Urinary bladder (tissue), 4 donors: ENCODE data around the gene SORBS1. TPM values are rescaled to one million over a fixed set of nuclear protein-coding genes. Genes with fewer than 3 reads are reported as not detected.

ENCODE experiments used
- DNase-seq: peaks from one replicate; pipeline ENCODE4 v3.0.0-alpha.2; 2015; ENCODE audit errors: extremely low spot score
- H3K27ac ChIP-seq: one replicate; pipeline ENCODE4 v1.5.1; 2013; ENCODE audit warnings: low read depth, mild to moderate bottlenecking, moderate library complexity
- H3K36me3 ChIP-seq: one replicate; pipeline ENCODE4 v1.6.1; 2013; ENCODE audit warnings: mild to moderate bottlenecking, moderate library complexity; ENCODE audit not compliant: insufficient read depth
- H3K4me1 ChIP-seq: one replicate; pipeline ENCODE4 v1.6.1; 2013; ENCODE audit warnings: mild to moderate bottlenecking, moderate library complexity; ENCODE audit not compliant: insufficient read depth
- H3K4me3 ChIP-seq: one replicate; pipeline ENCODE4 v1.5.1; 2013; ENCODE audit warnings: low read depth, low read length
- WGBS: extraction: QIAGEN DNeasy Blood & Tissue Kit; methylation state at CpG from one replicate; pipeline ENCODE4 v1.1.7; 2013; 5-methylcytosine and 5-hydroxymethylcytosine counted together
- polyA plus RNA-seq: library from polyadenylated mRNA; stranded (reverse); fragments of 200-250 nt; gene quantifications from one replicate; pipeline ENCODE4 v1.2.3, GENCODE V29; 2013
- total RNA-seq: library from RNA; depleted of rRNA; stranded (reverse); fragments of >200 nt; gene quantifications from one replicate; pipeline ENCODE4 v1.2.3, GENCODE V29; 2014
- donor health status: healthy with polysubstance abuse.
- donor health status: healthy.

The SORBS1 gene
- total and polyA plus RNA-seq, 2 donors = 297 to 697 TPM

DNA sequence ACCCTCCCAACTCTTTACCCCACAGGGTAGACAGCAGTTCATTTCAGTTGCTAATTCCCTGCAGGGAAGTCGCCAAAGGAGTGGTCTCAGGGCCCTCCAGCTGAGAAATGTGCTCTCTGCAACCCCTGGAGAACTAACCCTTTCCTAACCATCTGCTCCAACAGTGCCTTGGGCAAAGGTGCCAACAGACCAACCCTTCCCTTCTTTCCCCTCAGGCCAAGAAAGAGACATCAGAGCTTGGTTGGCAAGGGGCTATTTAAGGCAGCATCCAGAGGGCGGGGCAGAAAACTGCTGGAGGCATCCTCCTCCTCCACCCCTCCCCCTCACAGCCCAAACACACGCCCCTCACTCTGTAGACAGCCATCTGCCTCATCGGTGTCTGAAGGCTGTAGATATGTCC lies 1.7 kb downstream of the SORBS1 start:
- Histone ChIP-seq H3K36me3 (no peaks in the 10 kb centered on the region), H3K4me1 (no peaks in the 10 kb centered on the region), H3K27ac (peak overlapping the region; percentile 35), H3K4me3 (peak overlapping the region; percentile 84)
- DNase-seq = no peak
- 28% methylated on average over 4 of the region's 4 CpGs for WGBS

DNA sequence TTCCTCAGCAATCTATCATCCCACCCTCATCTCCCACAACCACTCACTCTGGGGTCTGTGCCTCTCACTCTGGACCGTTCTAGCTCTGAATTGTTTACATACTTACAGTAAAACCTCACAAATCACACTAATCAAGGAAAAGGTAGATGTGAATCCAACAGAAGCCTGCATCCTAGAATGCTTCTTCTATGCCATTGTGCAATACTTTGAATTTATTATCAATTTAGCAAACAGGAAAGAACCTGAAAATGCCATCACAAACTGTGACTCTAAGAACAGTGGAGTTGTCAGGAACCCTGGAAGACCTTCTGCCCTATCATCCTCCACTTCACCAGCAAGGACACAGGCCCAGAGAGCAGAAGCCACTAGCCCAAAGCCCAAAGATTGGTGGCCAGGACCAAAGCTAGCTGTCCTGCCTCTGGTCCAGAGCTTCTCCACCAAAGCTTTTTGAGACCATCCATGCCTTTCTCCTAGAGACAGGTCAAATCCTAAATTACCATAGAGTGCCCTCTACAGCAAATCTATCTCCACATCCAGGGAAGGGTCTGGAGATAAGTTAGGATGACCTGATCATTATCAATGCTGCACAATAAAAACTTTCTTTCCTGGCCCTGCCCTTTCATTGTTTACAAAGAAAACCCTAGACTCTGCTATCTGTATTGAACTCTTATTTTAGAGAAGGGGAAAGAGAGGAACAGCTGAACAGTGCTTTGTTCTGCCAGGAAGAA lies 2.4 kb downstream of the SORBS1 start:
- WGBS = 30% methylated on average over 1 of the region's 1 CpG
- Histone ChIP-seq H3K36me3 (no peaks in the 10 kb centered on the region), H3K4me3 (peak overlapping the region; percentile 84), H3K27ac (no peak overlapping the region), H3K4me1 (no peaks in the 10 kb centered on the region)
- no peak for DNase-seq

DNA sequence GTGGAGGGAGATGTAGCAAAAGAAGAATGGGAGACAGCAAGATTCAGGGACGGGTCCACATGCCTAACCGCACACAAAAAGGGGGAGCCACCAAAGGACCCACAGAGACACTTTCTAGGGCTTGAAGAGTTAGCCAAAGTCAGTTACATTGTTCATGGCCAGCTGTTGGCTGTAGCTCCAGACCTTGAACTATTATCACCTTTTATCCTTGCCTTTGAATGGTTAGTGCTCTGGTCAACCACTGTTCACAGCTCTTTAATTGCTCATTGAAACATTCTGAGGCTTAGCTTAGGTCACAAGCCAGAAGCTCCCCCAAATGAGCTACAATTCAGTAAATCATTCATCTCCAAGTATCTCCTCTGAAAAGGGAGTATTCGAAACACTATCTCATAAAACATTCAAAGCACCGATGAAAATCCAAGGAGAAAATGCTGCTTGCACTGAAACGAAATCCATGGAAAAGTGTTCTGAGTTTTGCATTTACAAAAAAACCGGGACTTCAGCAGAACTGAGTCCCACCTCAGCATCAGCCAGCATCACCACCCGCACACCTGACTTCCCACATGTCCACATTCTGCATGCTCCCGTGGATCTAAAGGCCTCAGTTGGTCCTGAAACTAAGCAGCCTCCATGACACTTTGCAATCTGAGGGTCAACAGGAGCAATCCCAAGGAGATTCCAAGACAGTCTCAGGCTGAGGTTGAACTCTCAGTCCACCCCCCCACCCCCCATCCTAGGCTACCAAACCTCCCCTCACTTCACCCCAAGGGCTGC lies 4.0 kb downstream of the SORBS1 start:
- Histone ChIP-seq H3K27ac (no peak overlapping the region), H3K4me3 (no peak overlapping the region), H3K4me1 (no peaks in the 10 kb centered on the region), H3K36me3 (no peaks in the 10 kb centered on the region)
- 51% methylated on average over 8 of the region's 8 CpGs for WGBS
- DNase-seq = no peak

DNA sequence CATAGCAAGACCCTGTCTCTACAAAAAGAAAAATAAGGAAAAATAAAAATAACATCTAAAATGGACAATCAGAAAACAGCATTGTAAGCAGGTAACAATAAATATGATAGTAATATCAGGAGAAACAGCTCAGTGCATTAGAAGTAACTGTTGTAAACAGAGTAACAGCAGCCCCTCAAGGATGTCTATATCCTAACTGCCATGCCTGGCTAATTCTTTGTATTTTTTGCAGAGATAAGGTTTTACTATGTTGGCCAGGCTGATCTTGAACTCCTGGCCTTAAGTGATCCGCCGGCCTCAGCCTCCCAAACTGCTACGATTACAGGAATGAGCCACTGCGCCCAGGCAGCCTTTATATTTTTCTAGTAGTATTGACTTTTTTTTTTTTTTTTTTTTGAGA lies 7.5 kb downstream of the SORBS1 start:
- no peak overlapping the region for H3K4me3 ChIP-seq
- H3K27ac ChIP-seq = no peak overlapping the region
- WGBS = 79% methylated on average over 4 of the region's 4 CpGs
- no peaks in the 10 kb centered on the region for H3K4me1 ChIP-seq
- DNase-seq = no peak
- no peaks in the 10 kb centered on the region for H3K36me3 ChIP-seq

DNA sequence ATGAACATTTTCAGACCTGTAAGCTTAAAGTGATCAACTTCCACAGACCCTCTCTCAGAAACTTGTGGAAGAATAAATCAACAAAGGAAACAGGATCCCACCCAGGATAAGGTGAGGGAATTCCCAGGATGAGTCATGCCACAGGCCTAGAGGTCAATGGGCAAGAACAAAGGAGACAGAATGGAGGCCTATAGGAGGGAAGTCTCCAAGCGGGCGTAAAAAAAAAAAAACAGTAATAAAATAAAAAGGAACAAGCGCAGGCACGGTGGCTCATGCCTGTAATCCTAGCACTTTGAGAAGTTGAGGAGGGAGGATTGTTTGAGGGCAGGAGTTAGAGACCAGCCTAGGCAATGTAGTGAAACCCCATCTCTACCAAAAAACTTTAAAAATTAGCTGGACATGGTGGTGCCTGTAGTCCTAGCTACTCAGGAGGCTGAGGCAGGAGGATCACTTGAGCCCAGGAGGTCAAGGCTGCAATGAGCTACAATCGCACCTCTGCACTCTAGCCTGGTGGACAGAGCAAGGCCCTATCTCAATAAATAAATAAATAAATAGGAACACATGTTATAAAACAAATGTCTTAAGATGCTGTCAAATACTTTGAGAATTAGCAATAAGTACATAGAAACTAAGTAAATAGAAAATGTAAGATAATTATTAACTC lies 8.4 kb downstream of the SORBS1 start:
- no peak overlapping the region for H3K4me3 ChIP-seq
- H3K36me3 ChIP-seq = no peaks in the 10 kb centered on the region
- H3K27ac ChIP-seq = no peak overlapping the region
- WGBS = 63% methylated on average over 5 of the region's 5 CpGs
- DNase-seq = no peak
- H3K4me1 ChIP-seq = no peaks in the 10 kb centered on the region

DNA sequence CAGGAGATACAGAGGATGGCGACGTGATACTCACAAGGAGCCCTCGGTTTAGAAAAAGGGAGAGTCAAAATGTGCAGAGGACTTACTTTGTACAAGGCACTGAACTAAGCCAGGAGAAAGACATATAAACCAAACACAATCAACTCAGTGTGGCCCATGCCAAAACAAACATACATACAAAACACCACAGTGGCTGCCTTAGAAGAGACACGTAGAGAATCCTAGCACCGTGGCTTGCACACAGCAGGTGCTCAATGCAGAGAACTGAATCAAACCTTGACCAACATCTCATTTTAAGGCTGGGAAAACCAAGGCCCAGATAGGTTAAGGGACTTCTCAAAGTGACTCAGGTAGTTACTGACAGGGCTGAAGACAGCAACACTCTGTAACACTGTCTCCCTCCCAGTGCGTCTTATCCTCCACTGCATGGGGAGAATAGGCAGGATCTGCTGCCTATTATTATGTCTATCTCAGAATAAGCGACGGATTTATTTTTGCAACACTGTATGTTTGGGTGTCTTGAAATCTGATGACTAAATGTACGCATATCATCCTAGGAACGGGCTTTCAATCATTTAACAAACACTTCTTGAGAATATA lies 11.0 kb downstream of the SORBS1 start:
- WGBS = 46% methylated on average over 10 of the region's 10 CpGs
- Histone ChIP-seq H3K4me1 (no peaks in the 10 kb centered on the region), H3K4me3 (no peak overlapping the region), H3K27ac (no peak overlapping the region), H3K36me3 (no peaks in the 10 kb centered on the region)
- no peak for DNase-seq

DNA sequence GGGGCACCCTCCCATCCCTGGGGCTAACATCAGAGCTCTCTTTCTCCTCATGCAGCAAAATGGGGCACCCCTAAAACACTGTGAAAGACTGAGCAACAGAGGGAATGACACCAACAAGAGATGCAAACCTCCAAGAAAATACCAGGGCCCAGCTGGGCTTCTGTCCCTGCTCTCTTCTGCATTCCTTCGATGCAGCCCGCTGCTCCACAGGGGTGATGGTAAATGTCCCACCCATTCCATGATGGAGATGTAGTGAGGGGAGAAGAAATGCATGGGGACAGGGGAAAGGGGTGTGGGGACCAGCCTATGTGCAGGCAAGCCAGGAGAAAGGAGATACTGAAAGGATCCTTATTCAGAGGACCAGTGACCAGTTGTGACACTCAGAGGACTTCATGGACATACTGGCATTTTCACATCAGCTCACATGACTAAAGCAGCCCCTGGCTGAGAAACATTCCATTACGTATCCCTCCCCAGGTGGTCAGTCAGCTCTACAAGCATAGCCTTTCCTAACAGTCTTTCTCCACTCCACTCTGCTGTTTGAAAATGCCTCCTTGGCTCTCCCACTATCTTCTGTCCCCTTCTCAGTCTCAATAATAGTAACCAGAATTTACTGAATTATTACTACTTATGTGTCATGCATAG lies 13.3 kb downstream of the SORBS1 start:
- no peak overlapping the region for H3K27ac ChIP-seq
- H3K4me1 ChIP-seq = no peaks in the 10 kb centered on the region
- WGBS = 65% methylated on average over 3 of the region's 3 CpGs
- no peaks in the 10 kb centered on the region for H3K36me3 ChIP-seq
- no peak overlapping the region for H3K4me3 ChIP-seq
- no peak for DNase-seq

DNA sequence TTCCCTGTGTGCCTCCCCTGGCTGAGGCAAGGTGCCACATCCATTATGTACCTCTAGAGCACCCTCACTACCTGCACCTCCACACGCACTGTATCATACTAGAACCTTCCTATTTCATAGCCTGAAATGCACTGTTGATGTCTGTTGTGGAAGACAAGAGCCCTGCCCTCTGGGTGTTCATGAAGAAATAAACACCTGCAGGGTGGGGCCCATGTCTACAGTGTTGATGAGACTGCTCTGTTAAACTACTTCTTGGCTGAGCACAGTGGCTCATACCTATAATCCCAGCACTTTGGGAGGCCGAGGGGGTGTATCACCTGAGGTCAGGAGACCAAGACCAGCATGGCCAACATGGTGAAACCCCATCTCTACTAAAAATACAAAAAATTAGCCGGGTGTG lies 14.0 kb downstream of the SORBS1 start:
- WGBS = 88% methylated on average over 3 of the region's 3 CpGs
- Histone ChIP-seq H3K36me3 (no peaks in the 10 kb centered on the region), H3K27ac (no peak overlapping the region), H3K4me3 (no peak overlapping the region), H3K4me1 (no peaks in the 10 kb centered on the region)
- DNase-seq = no peak

DNA sequence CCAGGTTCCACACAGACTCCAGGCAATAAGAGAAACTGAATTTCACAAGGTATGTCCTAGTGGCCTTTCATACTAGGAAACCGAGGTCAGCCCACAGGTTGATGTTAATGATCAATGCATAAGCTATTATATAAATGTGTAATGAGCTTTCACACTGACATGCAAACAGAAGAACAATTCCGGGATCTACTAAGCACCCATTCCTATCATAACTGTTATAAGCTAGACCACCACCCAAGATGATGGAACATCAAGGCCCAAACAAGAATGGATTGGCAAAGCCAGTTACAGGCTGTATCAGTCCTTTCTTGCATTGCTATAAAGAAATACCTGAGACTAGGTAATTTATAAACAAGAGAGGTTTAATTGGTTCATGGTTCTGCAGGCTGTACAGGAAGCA lies 15.2 kb downstream of the SORBS1 start:
- no peak overlapping the region for H3K4me3 ChIP-seq
- WGBS = 71% methylated on average over 2 of the region's 2 CpGs
- no peak for DNase-seq
- no peaks in the 10 kb centered on the region for H3K4me1 ChIP-seq
- H3K27ac ChIP-seq = no peak overlapping the region
- no peaks in the 10 kb centered on the region for H3K36me3 ChIP-seq

DNA sequence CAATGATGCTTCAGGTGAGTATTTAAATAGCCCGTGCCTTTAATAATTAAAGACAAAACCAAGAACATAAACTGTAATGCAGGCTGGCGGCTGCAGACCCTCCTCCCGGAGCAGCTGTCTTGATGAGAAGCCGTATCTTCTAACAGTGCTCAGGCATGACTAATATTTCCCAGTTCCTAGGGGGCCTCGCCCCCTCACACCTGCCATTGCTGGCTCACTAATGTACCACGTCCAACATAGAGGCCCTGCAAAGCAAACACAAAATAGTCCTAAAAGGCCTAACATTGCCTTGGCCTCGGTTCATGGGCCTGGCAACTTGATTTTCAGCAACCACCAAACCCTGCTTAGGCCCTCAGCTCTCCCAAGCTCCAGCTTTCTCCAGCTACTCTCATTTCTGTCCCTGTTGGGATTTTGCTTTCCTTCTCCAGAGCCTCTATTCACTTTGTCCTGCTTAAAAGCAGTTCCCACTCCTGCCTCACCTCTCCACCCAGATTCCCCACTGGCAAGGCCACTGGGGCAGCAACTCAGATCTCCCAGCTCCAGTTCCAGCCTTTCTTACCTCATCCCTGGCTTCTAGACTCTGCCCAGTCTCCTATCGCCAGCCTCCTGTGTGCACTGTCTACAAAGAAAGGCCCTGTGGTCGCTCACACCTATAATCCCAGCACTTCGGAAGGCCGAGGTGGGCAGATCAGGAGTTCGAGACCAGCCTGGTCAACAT lies 16.2 kb downstream of the SORBS1 start:
- no peak overlapping the region for H3K4me3 ChIP-seq
- no peaks in the 10 kb centered on the region for H3K4me1 ChIP-seq
- no peaks in the 10 kb centered on the region for H3K36me3 ChIP-seq
- no peak overlapping the region for H3K27ac ChIP-seq
- no peak for DNase-seq
- 54% methylated on average over 12 of the region's 12 CpGs for WGBS

DNA sequence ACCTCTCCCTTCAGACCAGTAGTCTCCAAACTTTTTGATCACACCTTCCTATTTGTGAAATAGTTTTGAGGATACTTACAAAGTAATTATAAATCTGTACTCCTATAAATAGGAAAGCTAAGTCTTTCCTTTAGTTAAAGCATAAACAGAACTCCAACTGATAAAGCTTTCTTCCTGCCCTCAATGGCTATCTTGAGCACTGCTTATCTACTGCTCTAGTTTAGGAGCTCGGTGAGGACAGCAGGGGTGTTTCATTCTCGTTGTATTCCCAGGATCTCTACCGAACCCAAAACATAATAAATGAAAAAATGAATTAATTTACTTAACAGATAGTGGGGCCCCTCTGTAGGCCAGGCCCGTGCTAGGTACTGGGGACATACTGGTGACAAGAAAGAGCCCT lies 17.7 kb downstream of the SORBS1 start:
- no peak for DNase-seq
- WGBS = 37% methylated on average over 4 of the region's 4 CpGs
- H3K36me3 ChIP-seq = no peaks in the 10 kb centered on the region
- no peak overlapping the region for H3K4me3 ChIP-seq
- H3K4me1 ChIP-seq = no peaks in the 10 kb centered on the region
- H3K27ac ChIP-seq = no peak overlapping the region

DNA sequence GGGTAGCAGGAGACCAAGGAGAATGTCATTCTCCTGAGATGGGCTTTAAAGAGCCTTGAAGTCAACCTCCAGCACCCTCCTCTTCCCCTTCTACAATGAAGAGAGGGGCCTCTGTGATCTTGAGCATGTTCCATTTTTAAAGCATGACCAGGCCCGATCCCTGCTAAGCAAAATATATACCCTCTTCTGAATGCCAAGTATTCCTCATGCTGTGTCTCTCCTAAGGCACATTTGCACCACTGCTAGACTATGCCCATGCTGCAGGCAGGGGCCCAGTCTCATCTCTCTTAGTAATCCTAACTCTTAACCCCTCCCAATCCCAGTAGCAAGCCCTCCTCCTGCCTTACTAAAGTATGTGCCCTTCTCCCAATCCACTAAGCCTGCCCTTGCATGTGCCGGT lies 18.4 kb downstream of the SORBS1 start:
- Histone ChIP-seq H3K4me3 (no peak overlapping the region), H3K36me3 (no peaks in the 10 kb centered on the region), H3K27ac (no peak overlapping the region), H3K4me1 (no peaks in the 10 kb centered on the region)
- DNase-seq = no peak
- WGBS = 59% methylated on average over 2 of the region's 2 CpGs

DNA sequence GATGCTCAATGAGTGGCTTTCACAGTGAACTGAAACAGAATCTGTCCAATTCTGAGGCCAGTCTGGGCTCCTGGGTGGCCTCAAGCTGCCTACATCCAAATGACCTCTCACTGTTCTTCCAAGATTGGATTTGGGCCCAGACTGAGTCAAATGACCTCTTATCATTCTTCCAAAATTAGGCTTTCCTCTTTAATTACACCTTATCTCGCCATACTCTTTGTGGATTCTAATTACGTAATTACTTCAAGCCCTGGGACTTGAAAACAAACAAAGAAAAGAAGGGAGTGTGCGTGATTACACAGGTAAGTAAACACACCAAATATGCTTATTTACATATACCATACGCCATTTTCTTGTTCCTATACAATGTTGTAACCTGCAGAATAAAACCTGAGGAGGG lies 18.8 kb downstream of the SORBS1 start:
- WGBS = 55% methylated on average over 4 of the region's 4 CpGs

More for the DNA sequence above, 18.8 kb downstream of the SORBS1 start:
- Histone ChIP-seq H3K4me3 (no peak overlapping the region), H3K36me3 (no peaks in the 10 kb centered on the region), H3K4me1 (no peaks in the 10 kb centered on the region), H3K27ac (no peak overlapping the region)
- DNase-seq = no peak
